ENCODE data around the gene ZNF750.
"Not testable (repeated sequence)": the region's sequence is repeated elsewhere in the genome, so short reads cannot be mapped to it uniquely, and the experiment has no call there.

Gene ZNF750

DNA sequence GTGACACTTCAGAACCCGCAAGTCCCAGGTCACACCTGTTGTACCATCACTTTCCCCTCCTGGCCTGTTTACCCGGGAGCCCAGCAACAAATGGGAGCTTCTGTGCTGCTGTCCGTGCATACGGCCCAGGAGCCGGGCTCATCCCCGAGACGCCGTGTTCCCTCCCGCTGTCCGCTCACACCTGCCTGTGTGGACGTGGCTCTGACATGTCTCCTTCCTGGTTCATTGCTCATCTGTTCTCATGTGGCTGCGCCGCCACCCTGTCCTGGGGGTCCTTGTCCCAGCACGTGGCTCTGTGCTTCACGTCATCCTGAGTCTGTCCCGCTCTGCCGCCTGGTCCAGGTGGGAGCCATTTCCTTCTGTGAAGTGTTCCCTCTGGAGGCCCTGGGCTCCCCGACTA, 50.0 kb downstream of the ZNF750 start:
- no peak overlapping the region for H3K4me3 ChIP-seq (replicated peaks; ENCODE audit: low read depth, low read length)
- TF ChIP-seq, protein P1, sequence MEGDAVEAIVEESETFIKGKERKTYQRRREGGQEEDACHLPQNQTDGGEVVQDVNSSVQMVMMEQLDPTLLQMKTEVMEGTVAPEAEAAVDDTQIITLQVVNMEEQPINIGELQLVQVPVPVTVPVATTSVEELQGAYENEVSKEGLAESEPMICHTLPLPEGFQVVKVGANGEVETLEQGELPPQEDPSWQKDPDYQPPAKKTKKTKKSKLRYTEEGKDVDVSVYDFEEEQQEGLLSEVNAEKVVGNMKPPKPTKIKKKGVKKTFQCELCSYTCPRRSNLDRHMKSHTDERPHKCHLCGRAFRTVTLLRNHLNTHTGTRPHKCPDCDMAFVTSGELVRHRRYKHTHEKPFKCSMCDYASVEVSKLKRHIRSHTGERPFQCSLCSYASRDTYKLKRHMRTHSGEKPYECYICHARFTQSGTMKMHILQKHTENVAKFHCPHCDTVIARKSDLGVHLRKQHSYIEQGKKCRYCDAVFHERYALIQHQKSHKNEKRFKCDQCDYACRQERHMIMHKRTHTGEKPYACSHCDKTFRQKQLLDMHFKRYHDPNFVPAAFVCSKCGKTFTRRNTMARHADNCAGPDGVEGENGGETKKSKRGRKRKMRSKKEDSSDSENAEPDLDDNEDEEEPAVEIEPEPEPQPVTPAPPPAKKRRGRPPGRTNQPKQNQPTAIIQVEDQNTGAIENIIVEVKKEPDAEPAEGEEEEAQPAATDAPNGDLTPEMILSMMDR (IDR thresholded peaks at IDR 0.05; ENCODE audit: low read depth, low read length, missing control alignments): no peak
- DNase-seq (ENCODE audit: extremely low read depth, low read depth): no peak

DNA sequence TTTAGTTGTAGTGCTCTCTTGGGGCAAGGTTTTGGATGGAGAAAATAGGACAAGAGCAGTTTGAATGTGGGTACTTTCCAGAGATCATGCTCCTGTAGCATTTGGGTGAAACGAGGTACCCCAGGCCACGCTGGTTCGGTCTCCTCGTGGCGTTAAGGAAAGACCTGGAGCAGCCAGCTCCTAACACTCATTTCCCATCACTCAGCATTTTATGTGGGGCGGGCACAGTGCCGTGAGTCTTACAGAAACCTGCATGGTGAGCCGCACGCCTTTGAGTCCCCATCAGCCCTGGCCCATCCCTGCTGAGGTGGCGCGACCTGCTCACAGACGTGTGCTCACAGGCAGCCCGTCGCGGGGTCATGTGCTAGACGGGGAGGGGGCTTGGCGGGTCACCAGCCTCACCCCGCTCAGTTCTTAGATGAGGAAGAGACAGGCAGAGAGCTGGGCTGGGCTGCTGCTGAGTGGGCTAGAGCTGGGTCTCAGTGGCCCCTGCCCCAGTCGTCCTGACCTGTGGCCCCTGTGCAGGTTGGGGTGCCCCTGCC, 50.7 kb downstream of the ZNF750 start:
- H3K4me3 ChIP-seq (replicated peaks; ENCODE audit: low read depth, low read length): no peak overlapping the region
- DNase-seq (ENCODE audit: extremely low read depth, low read depth): no peak
- TF ChIP-seq, protein P1 (IDR thresholded peaks at IDR 0.05; ENCODE audit: low read depth, low read length, missing control alignments): no peak

DNA sequence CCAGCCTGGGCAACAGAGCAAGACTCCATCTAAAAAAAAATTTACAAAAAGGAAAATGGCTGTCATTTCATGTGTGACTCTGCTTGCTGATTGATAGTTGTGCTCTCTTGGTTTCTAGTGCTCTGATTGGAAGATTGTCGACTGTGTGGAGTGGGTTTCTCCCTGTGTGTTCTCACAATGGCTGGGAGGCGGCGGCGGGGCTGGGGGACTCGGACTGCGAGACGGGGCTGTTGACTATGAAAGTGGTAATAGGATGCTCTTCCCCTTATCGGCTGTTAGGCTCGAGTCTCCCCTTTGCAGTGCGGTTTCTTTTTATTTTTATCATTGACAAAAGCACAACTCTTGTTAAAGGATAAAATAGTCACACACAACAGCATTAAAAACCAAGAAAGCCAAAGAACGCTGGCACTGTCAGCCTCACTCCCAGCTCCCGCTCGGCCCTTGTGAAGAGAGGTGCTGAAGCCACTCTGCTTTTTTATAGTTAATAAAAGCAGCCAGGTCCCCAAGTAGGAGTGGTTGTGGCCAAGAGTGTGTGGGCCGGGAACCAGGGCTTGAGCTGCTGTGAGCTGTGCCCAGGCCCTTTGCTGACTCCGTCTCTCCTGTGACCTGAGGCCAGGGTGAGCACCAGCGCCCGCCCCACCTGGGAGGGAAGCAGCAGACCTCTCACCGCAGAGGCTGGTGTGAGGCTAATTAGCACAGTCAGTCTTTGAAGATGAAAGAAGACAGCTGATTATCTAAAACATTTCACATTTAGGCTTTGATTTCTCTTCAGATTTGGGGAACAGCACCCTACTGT, 51.4 kb downstream of the ZNF750 start:
- no peak overlapping the region for H3K4me3 ChIP-seq (replicated peaks; ENCODE audit: low read depth, low read length)
- TF ChIP-seq, protein P1 (IDR thresholded peaks at IDR 0.05; ENCODE audit: low read depth, low read length, missing control alignments): no peak
- no peak for DNase-seq (ENCODE audit: extremely low read depth, low read depth)

DNA sequence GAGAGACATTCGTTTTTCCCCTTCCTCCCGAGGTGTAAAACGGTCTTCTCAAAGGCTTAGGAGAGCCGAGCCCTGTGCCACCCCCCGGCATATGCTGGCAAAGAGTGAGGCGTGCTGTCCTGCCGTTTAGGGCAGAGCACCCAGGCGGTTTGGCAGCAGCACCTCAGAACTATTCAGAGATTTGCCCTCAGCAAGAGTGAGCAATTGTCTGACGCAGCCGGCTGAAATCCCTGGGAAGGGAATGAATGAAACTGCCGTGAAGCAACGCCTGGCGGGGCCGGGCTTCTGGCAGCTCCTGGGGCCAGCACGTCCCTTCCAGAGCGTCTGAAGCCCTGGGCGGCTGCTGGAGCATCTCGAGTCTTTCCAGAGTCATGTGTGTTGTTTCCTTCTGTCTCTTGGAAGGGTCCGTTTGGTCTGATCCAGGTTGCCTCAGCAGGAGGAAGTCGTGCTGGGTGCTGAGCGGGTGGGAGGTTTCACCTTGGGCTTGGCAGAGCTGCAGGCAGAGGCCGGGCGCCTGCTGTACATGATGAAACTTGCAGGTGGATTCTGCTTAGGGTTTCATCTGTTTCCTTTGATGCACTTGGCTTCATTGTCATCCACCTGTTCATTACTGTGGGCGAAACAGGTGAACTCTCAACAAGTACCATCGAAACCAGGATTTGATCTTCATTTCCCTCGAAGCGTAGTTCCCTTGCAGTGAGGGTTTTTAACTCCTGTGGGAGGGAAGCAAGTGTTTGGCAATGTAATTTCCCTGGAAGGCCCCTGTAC, 52.6 kb downstream of the ZNF750 start:
- DNase-seq (ENCODE audit: extremely low read depth, low read depth): no peak

DNA sequence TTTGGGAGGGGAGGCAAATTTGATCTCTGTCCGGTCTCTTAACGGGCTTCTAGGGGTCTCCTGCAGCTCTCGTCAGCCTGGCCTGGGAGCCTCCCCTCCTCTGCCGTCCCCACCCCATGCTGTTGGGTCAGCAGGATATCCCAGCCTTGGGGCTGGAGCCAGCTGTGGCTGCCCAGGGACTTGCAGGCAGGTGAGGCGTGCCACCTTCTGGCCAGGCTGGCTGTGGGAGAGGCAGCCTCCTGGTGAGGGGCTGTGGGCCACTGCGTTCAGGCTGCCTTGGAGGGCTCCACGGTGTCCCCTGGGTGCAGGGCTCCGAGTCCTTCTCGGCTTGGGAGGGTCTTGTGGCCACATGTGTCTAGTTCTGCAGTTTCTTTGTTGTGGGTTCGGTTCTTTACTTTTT, 53.4 kb downstream of the ZNF750 start:
- DNase-seq (ENCODE audit: extremely low read depth, low read depth): no peak
- TF ChIP-seq, protein P1 (IDR thresholded peaks at IDR 0.05; ENCODE audit: low read depth, low read length, missing control alignments): no peak
- no peak overlapping the region for H3K4me3 ChIP-seq (replicated peaks; ENCODE audit: low read depth, low read length)

More for the DNA sequence above, 52.6 kb downstream of the ZNF750 start:
- H3K4me3 ChIP-seq (replicated peaks; ENCODE audit: low read depth, low read length): no peak overlapping the region
- TF ChIP-seq, protein P1 (IDR thresholded peaks at IDR 0.05; ENCODE audit: low read depth, low read length, missing control alignments): no peak

DNA sequence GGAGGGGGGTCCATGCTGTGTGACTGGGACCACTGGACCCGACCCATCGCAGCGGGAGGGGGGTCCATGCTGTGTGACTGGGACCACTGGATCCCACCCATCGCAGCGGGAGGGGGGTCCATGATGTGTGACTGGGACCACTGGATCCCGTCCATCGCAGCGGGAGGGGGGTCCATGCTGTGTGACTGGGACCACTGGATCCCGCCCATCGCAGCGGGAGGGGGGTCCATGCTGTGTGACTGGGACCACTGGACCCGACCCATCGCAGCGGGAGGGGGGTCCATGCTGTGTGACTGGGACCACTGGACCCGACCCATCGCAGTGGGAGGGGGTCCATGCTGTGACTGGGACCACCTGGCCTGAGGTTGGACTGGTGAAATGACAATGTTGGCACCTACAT, 54.2 kb downstream of the ZNF750 start:
- DNase-seq (ENCODE audit: extremely low read depth, low read depth); H3K4me3 ChIP-seq (replicated peaks; ENCODE audit: low read depth, low read length): not testable (repeated sequence)

DNA sequence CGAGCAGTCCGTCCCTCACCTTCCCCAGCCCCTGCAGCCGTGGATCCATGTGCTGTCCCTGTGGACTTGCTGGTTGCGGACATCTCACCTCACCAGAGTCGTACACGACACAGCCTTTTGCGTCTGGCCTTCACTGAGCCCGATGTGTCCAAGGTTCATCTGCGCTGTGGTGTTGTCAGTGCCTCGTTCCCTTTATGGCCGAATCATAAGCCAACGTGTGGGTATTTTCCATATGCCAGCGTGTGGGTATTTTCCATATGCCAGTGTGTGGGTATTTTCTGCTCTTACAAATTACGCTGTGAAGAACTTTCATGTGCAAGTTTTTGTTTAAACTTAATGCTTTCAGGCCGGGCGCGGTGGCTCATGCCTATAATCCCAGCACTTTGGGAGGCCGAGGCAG, 56.3 kb downstream of the ZNF750 start:
- DNase-seq (ENCODE audit: extremely low read depth, low read depth): no peak
- TF ChIP-seq, protein P1 (IDR thresholded peaks at IDR 0.05; ENCODE audit: low read depth, low read length, missing control alignments): no peak
- H3K4me3 ChIP-seq (replicated peaks; ENCODE audit: low read depth, low read length): no peak overlapping the region
